Gastroesophageal sphincter (tissue), 4 donors: ENCODE measurements around the gene WNT1. TPM values are rescaled to one million over a fixed set of nuclear protein-coding genes. Genes with fewer than 3 reads are reported as not detected.

Experiments
- ATAC-seq: fragments of 150-250 bp; one replicate; pipeline ENCODE4 v1.9.1; 2016; ENCODE audit warnings: mild to moderate bottlenecking, moderate library complexity
- H3K27ac ChIP-seq, 4 donors: fragments of 200-600 bp; sonication (generic) in 3 of 4; 1 replicate in 3 of 4; 2 replicates in 1 of 4; pipeline ENCODE4 v1.5.1; 2016 to 2019
- H3K27me3 ChIP-seq: fragments of 200-600 bp; sonication (generic); one replicate; pipeline ENCODE4 v1.5.1; 2019
- H3K36me3 ChIP-seq, 2 donors: fragments of 200-600 bp; sonication (generic); one replicate each; pipeline ENCODE4 v1.5.1; 2019; ENCODE audit warnings: control low read depth in 1 of 2
- H3K4me1 ChIP-seq, 3 donors: fragments of 200-600 bp; sonication (generic); 1 replicate in 2 of 3; 2 replicates in 1 of 3; pipeline ENCODE4 v1.5.1; 2016 to 2019; ENCODE audit warnings: control low read depth in 2 of 3
- H3K4me3 ChIP-seq, 2 donors: fragments of 200-600 bp; sonication (generic); one replicate each; pipeline ENCODE4 v1.5.1; 2019; ENCODE audit warnings: mild to moderate bottlenecking in 1 of 2, moderate library complexity in 1 of 2
- H3K9me3 ChIP-seq, 3 donors: fragments of 200-600 bp; sonication (generic); one replicate each; pipeline ENCODE4 v1.5.1; 2017 to 2019; ENCODE audit warnings: control low read depth in 2 of 3
- CTCF ChIP-seq, 4 experiments: fragments of 200-600 bp in 2 of 4; fragments of 450-650 bp in 2 of 4; sonication (generic) in 1 of 4; IDR thresholded peaks; one replicate each; pipeline ENCODE4 v1.5.1; 2017 to 2019; ENCODE audit warnings: antibody characterized with exemption in 4 of 4, mild to moderate bottlenecking in 2 of 4, moderate library complexity in 2 of 4
- EP300 ChIP-seq: sonication (generic); formaldehyde crosslinking; IDR thresholded peaks from one replicate; pipeline ENCODE4 v1.6.1; 2017; ENCODE audit warnings: antibody characterized with exemption, mild to moderate bottlenecking
- POLR2A ChIP-seq, 2 donors: fragments of 450-650 bp; IDR thresholded peaks; one replicate each; pipeline ENCODE4 v1.6.1; 2017; ENCODE audit warnings: antibody characterized with exemption in 2 of 2, mild to moderate bottlenecking in 2 of 2, moderate library complexity in 1 of 2
- POLR2AphosphoS5 ChIP-seq: sonication (generic); formaldehyde crosslinking; IDR thresholded peaks from one replicate; pipeline ENCODE4 v1.6.1; 2017; ENCODE audit warnings: antibody characterized with exemption
- WGBS, 2 donors: methylation state at CpG; one replicate each; pipeline ENCODE4 v1.1.5; 2018; ENCODE audit warnings: low coverage in 1 of 2; 5-methylcytosine and 5-hydroxymethylcytosine counted together
- total RNA-seq, 4 donors: library from RNA; depleted of rRNA; stranded (reverse); fragments of >200 nt; gene quantifications; one replicate each; pipeline ENCODE4 v1.1.0, GENCODE V29; 2016

Gene WNT1
- total RNA-seq, result not detected

GRCh38 chr12:48978291-48978740 is at the start of gene WNT1:
Gene WNT1 (plus strand): TSS chr12:48978322. CDS start chr12:48978651, 329 bp downstream.
- no peak for ATAC-seq
- peaks cover 0 to 50% (median 38%) of the 10 kb centered on the region in 3 donors for H3K4me1 ChIP-seq

GRCh38 chr12:48929551-48929950 is 48.6 kb upstream of the WNT1 start:
- Histone ChIP-seq H3K9me3 (no peaks in the 10 kb centered on the region), H3K27ac (no peak overlapping the region), H3K36me3 (peaks cover 0 to 55% of the 10 kb centered on the region in 2 donors), H3K27me3 (no peaks in the 10 kb centered on the region), H3K4me3 (no peak overlapping the region), H3K4me1 (peaks cover 0 to 13% (median 0%) of the 10 kb centered on the region in 3 donors)
- 80 to 92% methylated on average over 1 of the region's 1 CpG for WGBS, 2 donors
- ATAC-seq, result no peak
- no peak for TF ChIP-seq EP300
- TF ChIP-seq POLR2AphosphoS5, result no peak
- TF ChIP-seq POLR2A (IDR thresholded peaks at IDR 0.05), result no peak
- TF ChIP-seq CTCF (IDR thresholded peaks at IDR 0.05), result no peak

More at GRCh38 chr12:48978291-48978740, at the start of gene WNT1:
- TF ChIP-seq CTCF (IDR thresholded peaks at IDR 0.05) (peak in 1 of 4 experiments; percentile 35), POLR2AphosphoS5 (no peak)
- H3K36me3 ChIP-seq, result no peaks in the 10 kb centered on the region
- no peaks in the 10 kb centered on the region for H3K9me3 ChIP-seq
- peaks cover 98% of the 10 kb centered on the region for H3K27me3 ChIP-seq
- H3K4me3 ChIP-seq, result peak within 1 kb of the TSS in 1 of 2 donors; percentile 42
- H3K27ac ChIP-seq, result no peak within 1 kb of the TSS
- WGBS, 2 donors, result no CpG with 5 or more reads among the region's 45 CpGs

GRCh38 chr12:48930475-48930874 is 47.6 kb upstream of the WNT1 start:
- WGBS, 2 donors, result 72 to 77% methylated on average over 4 of the region's 4 CpGs
- TF ChIP-seq CTCF (IDR thresholded peaks at IDR 0.05) (no peak), EP300 (no peak), POLR2A (IDR thresholded peaks at IDR 0.05) (no peak), POLR2AphosphoS5 (no peak)
- Histone ChIP-seq H3K27me3 (no peaks in the 10 kb centered on the region), H3K36me3 (peaks cover 0 to 63% of the 10 kb centered on the region in 2 donors), H3K27ac (no peak overlapping the region), H3K4me1 (peaks cover 0 to 5% (median 0%) of the 10 kb centered on the region in 3 donors), H3K4me3 (no peak overlapping the region), H3K9me3 (no peaks in the 10 kb centered on the region)
- ATAC-seq, result no peak

GRCh38 chr12:48932878-48933277 is 45.2 kb upstream of the WNT1 start:
- no peak for ATAC-seq
- H3K9me3 ChIP-seq, result no peaks in the 10 kb centered on the region
- no peak overlapping the region for H3K27ac ChIP-seq
- H3K36me3 ChIP-seq, result peaks cover 0 to 82% of the 10 kb centered on the region in 2 donors
- H3K4me3 ChIP-seq, result no peak overlapping the region
- no peaks in the 10 kb centered on the region for H3K27me3 ChIP-seq
- no peaks in the 10 kb centered on the region for H3K4me1 ChIP-seq
- WGBS, 2 donors, result 87 to 93% methylated on average over 2 of the region's 2 CpGs
- TF ChIP-seq POLR2A (IDR thresholded peaks at IDR 0.05) (no peak), CTCF (IDR thresholded peaks at IDR 0.05) (no peak), EP300 (no peak), POLR2AphosphoS5 (no peak)

GRCh38 chr12:48933664-48934311 is 44.3 kb upstream of the WNT1 start:
- 85 to 89% methylated on average over 8 of the region's 9 CpGs for WGBS, 2 donors
- TF ChIP-seq POLR2AphosphoS5 (no peak), CTCF (IDR thresholded peaks at IDR 0.05) (no peak), POLR2A (IDR thresholded peaks at IDR 0.05) (no peak), EP300 (no peak)
- Histone ChIP-seq H3K4me1 (no peaks in the 10 kb centered on the region), H3K9me3 (no peaks in the 10 kb centered on the region), H3K36me3 (peaks cover 0 to 91% of the 10 kb centered on the region in 2 donors), H3K27me3 (no peaks in the 10 kb centered on the region), H3K27ac (no peak overlapping the region), H3K4me3 (no peak overlapping the region)
- no peak for ATAC-seq
